NCI-H82 treated with DMSO at 0.1 percent for 48 hours (cell line): ENCODE measurements around the gene IGFBP5.
A peak's percentile ranks its signal among the peaks of the same experiment; 100 is the strongest.

Experiments
- DNase-seq: peaks from one replicate; lab custom pipeline; 2025; ENCODE audit not compliant: unreplicated experiment; lab: John Stamatoyannopoulos, UW

The IGFBP5 gene

DNA sequence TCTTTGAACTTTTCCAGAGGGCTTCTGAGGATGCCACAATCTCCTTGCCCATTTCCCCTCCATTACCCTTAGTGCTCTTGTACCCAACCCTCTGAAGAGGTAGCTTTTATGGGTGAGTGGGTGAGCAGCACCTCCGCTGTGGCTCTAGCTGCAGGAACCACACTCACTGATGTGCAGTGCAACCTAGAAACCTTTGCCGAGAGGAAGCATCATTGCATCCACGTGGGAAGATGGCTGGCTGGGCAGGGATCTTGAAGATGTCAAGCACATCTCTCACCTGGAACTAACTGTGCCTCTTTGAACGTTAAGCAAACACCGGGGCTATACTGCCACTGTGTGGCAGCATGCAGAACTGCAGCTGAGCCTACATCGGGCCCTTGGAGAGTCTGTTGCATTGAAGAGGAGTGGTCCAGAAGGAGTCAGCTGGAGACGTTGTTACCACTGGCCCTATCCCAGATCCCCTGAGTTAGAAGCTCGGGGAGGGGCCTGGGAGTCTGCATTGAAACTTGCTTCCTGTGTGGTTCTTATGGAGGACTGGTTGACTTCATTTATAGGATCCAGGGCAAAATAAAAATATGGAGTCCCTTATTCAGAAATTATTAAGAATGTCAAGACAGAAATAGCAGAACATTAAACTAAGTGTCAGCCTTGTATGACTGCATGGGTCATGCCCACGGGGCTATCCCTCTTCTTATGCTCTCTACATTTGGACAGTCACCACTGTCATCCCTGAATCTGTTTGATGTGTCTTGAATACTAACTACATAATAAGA lies 28.7 kb downstream of the IGFBP5 start:
- peak; percentile 51 for DNase-seq

DNA sequence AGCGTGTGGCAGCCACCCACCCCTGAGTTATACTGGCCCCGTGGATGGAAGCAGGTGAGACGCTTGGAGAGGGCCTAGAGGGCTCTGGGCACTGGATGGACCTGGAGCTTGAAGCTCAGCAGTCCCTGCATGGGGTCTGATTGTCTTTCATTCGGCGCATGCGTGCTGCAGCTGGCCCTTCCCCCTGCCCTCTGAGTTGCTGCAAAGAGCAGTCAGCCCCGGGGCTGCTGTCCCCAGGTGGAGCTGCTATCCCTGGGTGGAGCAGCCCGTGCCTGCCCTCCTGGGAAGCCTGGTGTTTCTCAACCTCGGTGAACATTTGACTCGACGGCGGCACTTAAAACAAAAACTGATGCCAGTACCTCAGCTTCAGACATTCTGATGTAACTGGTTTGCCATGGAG lies 29.6 kb downstream of the IGFBP5 start:
- no peak for DNase-seq

DNA sequence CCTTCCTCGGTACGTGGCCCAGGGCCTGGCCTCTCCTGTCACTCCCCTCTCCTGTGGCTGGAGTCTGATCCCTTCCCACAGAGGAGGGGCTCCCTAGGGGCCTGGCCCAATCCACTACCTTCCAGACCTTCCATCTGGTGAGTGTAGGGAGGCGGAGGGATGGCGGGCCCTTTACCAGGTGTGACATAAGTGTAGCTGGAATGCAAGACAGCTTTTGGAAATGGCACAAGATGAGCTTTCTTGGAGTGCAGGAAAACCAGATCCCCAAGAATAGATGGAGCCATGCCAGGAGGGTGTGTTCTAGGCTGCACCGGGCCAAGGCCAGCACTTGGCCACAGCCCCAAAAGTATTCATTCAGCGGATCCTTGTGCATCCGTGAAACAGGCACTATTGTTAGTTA lies 30.1 kb downstream of the IGFBP5 start:
- no peak for DNase-seq

DNA sequence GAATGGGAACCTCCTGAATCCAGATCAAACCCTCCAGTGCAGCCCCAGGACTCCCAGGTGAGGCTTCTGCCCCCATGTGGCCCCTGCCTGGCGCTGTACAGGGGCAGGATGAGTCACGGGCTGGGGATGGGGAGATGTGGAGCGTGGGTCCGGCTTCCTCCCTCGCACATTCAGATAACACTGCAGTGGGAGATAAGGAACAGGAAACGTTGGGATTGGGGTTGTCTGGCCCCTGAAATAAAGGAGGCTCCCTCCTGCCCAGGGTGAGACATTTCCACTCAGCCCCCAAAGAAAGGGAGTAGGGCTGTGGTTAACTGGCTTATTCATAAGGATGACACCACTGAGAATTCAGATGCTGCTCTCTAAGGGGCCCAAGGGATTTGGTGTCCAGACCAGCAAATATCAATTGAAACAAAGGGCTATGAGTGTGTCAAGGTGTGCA lies 30.7 kb downstream of the IGFBP5 start:
- DNase-seq: no peak

DNA sequence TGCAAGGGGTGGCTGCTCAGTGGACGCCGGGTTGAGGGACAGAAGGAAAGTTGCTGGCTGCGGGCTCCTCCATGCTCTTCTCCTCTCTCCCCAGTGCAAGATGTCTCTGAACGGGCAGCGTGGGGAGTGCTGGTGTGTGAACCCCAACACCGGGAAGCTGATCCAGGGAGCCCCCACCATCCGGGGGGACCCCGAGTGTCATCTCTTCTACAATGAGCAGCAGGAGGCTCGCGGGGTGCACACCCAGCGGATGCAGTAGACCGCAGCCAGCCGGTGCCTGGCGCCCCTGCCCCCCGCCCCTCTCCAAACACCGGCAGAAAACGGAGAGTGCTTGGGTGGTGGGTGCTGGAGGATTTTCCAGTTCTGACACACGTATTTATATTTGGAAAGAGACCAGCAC lies 31.5 kb downstream of the IGFBP5 start:
- no peak for DNase-seq

DNA sequence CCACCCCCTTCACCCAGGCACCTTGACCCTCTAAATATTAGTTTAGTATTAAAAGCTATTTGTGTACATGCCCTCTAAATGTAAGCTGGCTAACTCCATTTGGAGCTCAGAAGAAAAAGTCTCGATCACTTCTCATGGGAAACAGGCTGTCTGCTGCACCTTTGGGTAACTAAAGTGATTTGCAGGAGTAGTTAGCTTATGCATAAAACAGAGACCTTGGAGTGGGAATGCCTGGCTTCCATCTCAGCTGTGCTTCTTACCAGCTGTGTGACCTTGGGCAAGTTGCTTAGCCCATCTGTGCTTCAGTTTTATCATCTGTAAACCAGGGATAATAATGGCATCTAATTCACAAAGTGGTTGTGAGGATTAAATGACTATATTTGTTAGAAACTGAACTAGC lies 32.2 kb downstream of the IGFBP5 start:
- no peak for DNase-seq

DNA sequence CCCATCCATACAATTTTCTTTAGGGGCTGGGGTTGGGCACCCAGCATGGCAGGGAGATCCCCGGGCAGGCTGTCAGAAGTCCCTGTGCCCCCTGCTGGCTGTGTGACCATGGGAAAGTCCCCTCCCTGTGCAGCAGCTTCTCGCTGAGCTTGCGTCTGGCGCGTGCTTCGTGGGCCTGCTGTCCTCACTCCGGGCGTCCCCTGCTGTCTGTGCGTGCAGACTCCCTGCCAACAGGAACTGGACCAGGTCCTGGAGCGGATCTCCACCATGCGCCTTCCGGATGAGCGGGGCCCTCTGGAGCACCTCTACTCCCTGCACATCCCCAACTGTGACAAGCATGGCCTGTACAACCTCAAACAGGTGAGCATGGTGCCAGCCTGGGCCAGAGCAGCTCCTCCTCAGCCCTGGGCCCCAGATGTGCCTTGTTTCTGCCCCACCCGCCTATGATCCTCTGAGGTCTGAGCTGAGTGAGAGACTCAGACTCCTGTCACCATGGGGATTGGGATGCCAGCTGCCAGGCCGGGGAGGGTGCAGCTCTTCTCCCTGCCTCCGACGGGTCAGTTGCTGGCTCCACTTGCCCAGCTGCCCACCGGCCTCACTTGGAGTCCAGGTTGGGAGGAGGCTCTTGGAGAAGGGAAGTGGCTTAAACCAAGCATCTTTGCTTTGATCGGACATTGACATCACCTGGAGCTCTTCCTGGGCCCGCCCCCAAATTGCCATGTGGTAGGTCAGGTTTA lies 33.5 kb downstream of the IGFBP5 start:
- DNase-seq: no peak

DNA sequence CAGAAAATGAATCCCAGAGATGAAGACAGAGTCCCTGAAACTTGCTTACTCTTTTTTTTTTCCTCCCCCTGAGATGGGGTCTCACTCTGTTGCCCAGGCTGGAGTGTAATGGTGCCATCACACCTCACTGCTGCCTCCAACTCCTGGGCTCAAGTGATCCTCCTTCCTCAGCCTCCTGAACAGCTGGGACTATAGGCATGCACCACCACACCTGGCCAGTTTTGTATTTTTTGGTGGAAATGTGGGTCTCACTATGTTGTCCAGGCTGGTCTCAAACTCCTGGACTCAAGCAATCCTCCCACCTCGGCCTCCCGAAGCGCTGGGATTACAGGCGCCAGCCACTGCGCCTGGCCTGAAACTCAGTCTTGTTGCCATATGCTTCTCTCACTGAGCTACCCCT lies 34.3 kb downstream of the IGFBP5 start:
- DNase-seq: no peak

DNA sequence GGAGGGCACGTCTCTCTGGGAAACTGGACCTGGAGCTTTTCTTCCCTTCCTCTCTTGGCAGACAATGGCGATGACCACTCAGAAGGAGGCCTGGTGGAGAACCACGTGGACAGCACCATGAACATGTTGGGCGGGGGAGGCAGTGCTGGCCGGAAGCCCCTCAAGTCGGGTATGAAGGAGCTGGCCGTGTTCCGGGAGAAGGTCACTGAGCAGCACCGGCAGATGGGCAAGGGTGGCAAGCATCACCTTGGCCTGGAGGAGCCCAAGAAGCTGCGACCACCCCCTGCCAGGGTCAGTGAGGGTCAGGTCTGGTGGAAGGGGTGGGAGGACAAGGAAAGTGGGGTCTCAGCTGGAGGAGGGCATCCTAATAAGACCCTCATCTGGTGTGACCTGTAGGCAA lies 34.9 kb downstream of the IGFBP5 start:
- no peak for DNase-seq

DNA sequence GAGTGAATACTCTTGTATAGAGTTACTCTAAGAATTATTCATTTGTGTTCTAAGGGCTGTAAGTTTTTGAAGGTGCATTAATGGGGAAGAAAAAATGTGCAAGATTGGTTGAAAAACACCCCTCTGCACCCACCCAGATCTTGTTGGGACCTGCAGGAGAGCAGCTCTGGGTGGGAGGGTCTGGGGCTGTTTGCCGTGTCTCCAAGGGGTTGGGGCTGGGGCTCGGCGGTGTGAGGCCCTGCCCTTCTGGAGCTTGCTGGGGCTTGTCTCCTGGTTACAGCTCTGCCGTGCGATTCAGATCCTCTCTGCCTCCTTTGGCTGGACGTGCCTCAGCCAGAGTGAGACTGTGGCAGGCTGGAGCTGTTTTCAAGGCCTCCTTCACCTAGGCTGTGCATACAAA lies 36.1 kb downstream of the IGFBP5 start:
- no peak for DNase-seq

DNA sequence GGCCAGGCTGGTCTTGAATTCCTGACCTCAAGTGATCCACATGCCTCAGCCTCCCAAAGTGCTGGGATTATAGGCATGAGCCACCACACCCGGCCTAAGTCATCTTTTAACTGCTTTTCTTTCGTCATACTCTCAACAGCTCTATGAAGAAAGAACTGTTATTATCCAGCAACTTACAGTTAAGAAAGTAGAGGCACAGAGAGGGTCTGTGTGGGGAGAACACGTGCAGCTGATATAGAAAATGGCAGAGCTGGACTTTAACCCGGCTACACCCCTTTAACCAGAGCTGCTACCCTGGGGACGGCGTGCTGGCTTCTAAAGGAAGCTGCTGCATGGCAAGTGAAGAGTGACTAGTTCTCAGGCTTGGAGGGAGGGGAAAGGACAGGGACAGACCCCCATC lies 36.6 kb downstream of the IGFBP5 start:
- DNase-seq: no peak

DNA sequence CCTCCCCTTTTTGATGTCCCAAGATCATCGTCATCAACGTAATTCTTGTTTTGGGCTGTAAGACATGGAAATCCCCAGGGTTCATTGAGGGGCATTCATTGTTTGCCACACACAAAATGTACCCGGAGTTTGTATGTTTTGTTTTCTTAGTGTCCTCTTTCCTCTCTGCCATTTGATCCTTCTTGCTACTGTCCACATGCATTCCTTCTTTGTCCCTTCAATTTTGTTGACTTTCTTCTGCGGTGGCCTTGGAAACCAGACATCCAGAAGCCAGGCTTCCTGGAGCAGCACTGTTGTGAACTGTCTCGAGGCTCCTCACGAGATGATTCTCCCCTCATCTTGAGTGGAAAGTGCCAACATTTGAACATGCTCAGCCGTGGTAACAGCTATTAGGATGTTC lies 37.4 kb downstream of the IGFBP5 start:
- no peak for DNase-seq

DNA sequence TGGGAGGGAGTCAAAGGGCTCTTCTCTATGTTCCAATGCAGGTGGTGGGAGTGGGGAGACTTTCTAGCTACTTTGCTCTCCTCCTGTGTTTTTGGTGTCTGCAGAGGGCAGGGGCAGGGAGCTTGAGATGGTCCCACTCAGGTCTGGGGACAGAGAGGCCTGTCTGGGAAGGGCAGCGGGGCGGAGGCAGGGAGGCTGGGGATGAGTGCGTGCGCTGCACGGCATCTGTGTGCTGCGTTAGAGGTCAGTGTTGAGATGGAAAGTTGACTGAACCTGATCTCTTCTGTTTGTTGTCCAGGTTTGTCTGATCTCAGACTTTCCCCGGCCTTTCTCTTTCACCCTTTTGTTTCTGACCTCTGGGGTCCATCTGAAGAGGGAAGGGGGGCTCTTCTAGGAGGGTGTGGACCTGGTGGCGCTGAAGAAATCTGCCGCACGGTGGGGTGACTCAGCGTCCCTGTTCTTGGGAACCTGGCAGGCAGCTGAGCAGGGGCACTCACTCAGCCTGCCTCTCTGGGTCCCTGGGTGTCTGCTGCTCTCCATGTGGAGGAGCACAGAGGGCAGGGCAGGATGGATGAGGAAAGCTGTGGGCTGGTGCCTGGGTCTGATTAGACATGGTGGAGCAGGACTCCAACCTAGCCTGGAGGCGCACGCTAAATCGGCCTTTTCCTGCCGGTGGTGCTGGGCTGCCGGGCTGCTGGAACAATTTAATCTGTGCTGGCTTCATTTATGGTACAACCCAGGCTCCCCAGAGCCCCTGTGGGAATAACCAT lies 38.1 kb downstream of the IGFBP5 start:
- no peak for DNase-seq

DNA sequence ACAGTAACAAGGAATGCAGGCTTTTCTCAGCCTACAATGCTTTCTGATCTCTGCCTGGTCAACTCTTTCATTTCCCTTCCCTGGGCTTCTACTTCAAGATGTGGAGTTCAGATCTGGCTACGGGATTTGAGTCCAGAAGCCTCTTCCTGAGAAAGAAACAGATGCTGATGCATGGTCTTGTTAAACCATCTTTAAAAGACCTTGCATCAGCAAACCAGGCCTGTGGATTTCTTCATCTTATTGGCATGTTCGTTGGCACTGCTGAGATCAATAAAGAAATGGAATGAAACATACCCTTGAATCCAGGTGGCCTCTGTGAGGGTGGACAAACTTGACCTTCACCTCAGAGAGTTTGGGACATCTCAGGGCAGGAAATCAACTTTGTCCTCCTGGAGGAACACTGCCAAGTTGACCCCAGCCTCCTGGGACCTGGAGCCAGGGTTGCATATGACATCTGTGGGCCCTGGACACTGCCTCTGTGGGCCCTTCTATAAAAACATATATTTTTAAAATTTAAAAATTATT lies 40.8 kb downstream of the IGFBP5 start:
- DNase-seq: no peak

DNA sequence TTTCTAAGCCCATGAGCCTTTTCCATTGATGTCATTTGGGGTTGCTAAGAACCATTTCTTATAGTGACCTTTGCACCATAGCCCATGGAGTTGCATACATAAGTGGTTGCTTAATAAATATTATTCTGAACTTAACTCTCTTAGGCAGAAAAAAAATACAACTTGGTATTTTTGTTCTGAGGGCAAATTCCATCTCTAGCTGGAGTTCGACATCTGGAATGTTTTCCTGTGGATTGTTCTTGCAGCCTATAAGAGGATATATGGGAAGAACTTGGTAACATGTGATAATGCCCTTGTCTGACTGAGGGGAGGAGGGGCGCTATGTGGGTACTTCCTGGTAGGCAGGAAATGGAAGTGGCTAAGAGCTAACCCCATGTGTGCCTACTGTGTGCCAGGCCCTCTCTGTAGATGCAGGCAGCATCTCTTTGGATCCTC lies 41.4 kb downstream of the IGFBP5 start:
- no peak for DNase-seq

DNA sequence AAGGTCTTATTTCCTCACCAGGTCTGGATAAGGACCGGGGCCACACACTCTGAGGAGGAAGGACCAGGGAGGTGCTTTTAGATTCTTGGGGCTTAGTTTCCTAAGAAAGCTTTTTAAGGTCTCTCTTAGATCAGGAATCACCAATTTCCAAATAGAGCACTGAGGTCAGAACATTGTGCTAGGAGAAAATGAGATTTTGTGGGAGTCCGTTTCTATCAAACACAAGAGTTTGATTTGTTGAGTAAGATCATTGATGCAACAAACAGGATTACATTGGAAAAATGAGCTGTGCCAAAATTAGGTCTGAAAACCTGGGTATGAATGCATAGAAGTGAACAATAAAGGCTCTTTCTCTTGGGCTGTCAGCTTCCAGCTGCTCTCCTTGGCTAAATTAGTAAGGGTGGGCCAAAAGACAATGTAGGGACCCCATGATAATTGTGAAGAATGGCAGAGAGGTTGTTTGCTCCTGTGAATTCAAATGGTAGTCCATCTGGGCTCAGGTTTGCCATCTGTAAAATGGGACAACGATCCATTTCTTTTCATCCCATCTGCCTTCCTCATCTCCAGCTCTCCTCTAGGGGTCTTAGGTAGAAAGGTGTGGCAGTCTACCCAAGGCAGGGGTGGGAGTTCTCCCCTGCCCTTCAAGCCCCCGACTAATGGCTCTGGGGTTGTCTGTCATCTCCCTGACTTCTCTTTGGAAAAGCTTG lies 42.1 kb downstream of the IGFBP5 start:
- no peak for DNase-seq

DNA sequence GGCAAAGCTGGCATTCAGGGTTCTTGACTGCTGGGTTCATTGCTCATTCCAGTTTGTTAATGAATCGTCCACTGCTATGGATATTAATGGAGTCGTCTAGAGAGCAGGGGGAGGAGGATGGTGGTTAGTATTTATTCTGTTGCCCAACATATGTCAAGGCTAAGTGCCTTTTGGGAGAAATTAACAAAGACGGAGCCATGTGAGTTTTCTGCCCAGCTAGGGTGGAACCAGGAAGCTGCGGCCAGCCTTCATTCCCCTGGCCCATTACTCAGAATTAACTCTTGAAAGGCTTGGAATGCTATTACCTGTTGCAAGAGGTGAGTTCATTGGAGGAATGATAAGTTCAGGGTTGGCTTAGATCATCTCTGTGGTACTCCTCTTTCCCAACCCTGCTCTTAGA lies 42.8 kb downstream of the IGFBP5 start:
- no peak for DNase-seq

DNA sequence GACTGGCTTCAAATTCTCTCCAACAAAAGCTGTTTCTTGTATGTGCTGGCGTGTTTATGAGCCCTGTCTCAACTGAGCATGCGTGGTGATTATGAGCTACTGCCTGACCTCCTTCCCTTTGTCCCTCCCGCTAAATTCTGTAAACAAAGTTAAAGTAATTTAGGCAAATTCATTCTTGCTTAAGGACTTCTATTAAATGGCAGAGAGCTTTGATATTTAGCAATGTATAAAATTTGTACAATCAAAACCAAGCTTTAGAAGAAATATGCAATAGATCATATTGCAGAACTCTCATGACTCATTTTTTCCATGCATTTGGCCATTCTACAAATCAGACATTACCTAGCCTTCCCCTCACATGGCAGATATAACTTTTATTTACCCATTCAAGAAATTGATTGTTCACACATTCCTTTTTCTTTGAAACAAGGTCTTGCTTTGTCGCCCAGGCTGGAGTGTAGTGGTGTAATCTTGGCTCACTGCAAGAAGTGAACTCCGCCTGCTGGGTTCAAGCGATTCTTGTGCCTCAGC lies 43.9 kb downstream of the IGFBP5 start:
- no peak for DNase-seq

DNA sequence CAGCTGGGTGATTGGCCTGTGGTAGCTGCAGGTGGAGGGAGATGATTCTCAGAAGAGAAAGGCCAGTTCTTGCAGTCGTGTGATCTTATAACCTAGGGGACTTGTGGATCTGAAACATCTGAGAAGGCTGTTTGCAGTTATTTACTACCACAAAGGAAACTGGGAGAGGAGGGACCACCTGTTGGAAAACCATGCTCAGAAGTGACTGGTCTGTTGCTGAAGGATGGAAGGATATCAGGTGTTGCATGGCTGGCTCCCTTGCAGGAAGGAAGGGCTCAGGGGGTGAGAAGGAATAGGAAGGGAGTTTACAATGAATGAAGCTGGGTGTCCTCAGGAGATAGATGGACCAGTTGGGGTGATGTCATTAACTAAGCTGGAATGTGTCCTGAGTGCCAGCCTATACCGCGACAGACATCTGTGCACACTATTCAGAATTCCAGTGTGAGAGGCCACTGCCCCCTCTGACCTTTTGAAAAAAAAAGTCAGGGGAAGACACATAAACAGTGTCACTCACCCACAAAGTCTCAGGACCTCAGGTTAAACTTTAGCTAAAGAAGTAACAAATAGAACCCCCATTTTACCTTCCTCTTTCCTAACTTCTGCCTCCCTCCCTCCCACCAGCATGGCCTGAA lies 44.6 kb downstream of the IGFBP5 start:
- DNase-seq: no peak

DNA sequence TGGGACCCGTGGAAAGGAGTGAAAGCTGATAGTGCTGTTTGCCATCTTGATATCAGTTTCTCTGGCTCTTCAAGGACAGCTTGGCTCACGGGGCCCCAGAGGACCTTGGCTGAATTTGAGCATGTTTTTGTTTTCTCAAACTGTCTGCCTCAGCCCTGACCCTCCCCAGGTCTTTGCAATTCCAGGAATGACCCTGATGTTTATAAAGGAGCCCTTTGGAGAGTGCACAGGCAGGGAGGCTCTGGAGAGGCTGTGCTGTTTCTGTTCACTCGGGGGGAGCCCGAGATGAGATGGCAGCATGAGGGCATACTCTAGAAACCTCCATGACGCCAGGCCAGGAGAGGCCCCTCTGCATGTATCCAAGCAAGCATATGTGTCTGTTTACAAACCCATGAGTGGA lies 45.8 kb downstream of the IGFBP5 start:
- no peak for DNase-seq
